ENCODE data around the gene PCDHGC4. TPM values are rescaled to one million over a fixed set of nuclear protein-coding genes. Genes with fewer than 3 reads are reported as not detected.

PCDHGC4 gene
- total RNA-seq, 1 donor from 2014 or later = 0.69 TPM

- no peak for TF ChIP-seq CTCF (IDR thresholded peaks at IDR 0.05)
- intact Hi-C loops (cut with micrococcal nuclease) = loop anchor here (1.0 to 5.0 kb wide), 3 partner anchors 34 to 191 kb away; partner anchors contain the start of genes DIAPH1 and TAF7
- DNase-seq (peak; percentile 52), ATAC-seq (ENCODE audit: low read depth) (peak; percentile 73)
- peaks cover 89% of the 10 kb centered on the region for H3K4me1 Mint-ChIP-seq
- H3K27me3 Mint-ChIP-seq = no peaks in the 10 kb centered on the region
- ChIA-PET POLR2A (interaction anchor here (0.8 to 5.3 kb wide), 3 partner anchors 20 to 191 kb away, joined by 3 to 24 read pairs (median 4); partner anchors contain the start of genes PCDHGA12 and TAF7), CTCF (interaction anchor here (1.0 to 5.2 kb wide), 6 partner anchors 9 to 90 kb away, joined by 3 to 44 read pairs (median 6); partner anchors contain the start of genes PCDHGA11 and PCDHGA12)
- H3K36me3 Mint-ChIP-seq (ENCODE audit: low read depth) = peaks cover 19% of the 10 kb centered on the region
- no peaks in the 10 kb centered on the region for H3K9me3 Mint-ChIP-seq
- H3K4me3 Mint-ChIP-seq = peak overlapping the region; percentile 32
- peak overlapping the region; percentile 62 for H3K27ac Mint-ChIP-seq
Observed at GRCh38 chr5:141510850-141511601, 26.2 kb downstream of the PCDHGC4 start.

GRCh38 chr5:141511771-141512325 lies 27.0 kb downstream of the PCDHGC4 start:
- Mint-ChIP-seq H3K4me1 (peaks cover 90% of the 10 kb centered on the region), H3K4me3 (peak overlapping the region; percentile 32), H3K9me3 (no peaks in the 10 kb centered on the region), H3K27ac (peak overlapping the region; percentile 62), H3K27me3 (no peaks in the 10 kb centered on the region), H3K36me3 (ENCODE audit: low read depth) (peaks cover 28% of the 10 kb centered on the region)
- TF ChIP-seq CTCF (IDR thresholded peaks at IDR 0.05) = no peak
- ATAC-seq (ENCODE audit: low read depth) (no peak), DNase-seq (no peak)
- CTCF ChIA-PET = interaction anchor here (0.8 to 5.2 kb wide), 11 partner anchors 10 to 91 kb away, joined by 3 to 44 read pairs (median 7); partner anchors contain the start of genes PCDHGA11 and PCDHGA12
- POLR2A ChIA-PET = interaction anchor here (0.9 to 5.3 kb wide), 3 partner anchors 11 to 191 kb away, joined by 3 to 24 read pairs (median 9); partner anchors contain the start of gene TAF7
- intact Hi-C loops (cut with micrococcal nuclease) = loop anchor here (1.0 to 5.0 kb wide), 5 partner anchors 20 to 192 kb away; partner anchors contain the start of genes DIAPH1, PCDHGA12 and TAF7

- Mint-ChIP-seq H3K4me1 (peaks cover 84% of the 10 kb centered on the region), H3K27me3 (no peaks in the 10 kb centered on the region), H3K27ac (peak overlapping the region; percentile 20), H3K4me3 (peak overlapping the region; percentile 85), H3K9me3 (no peaks in the 10 kb centered on the region), H3K36me3 (ENCODE audit: low read depth) (peaks cover 33% of the 10 kb centered on the region)
- peak; percentile 37 for TF ChIP-seq CTCF (IDR thresholded peaks at IDR 0.05)
- DNase-seq (peak; percentile 66), ATAC-seq (ENCODE audit: low read depth) (no peak)
- intact Hi-C loops (cut with micrococcal nuclease) = loop anchor here (1.0 to 5.0 kb wide), 3 partner anchors 20 to 105 kb away; partner anchors contain the start of genes DIAPH1 and PCDHGA12
- ChIA-PET POLR2A (interaction anchor here (0.6 to 5.3 kb wide), 4 partner anchors 11 to 192 kb away, joined by 3 to 24 read pairs (median 6); partner anchors contain the start of gene TAF7), CTCF (interaction anchor here (0.8 to 5.2 kb wide), 18 partner anchors 9 to 91 kb away, joined by 3 to 44 read pairs (median 4); partner anchors contain the start of genes PCDHGA11 and PCDHGA12)
Observed at GRCh38 chr5:141512390-141512910, 27.6 kb downstream of the PCDHGC4 start.

- peaks cover 77% of the 10 kb centered on the region for H3K4me1 Mint-ChIP-seq
Observed at GRCh38 chr5:141512911-141513626, 28.2 kb downstream of the PCDHGC4 start.

More at GRCh38 chr5:141512911-141513626, 28.2 kb downstream of the PCDHGC4 start:
- peak overlapping the region; percentile 20 for H3K27ac Mint-ChIP-seq
- TF ChIP-seq CTCF (IDR thresholded peaks at IDR 0.05) = no peak
- ATAC-seq (ENCODE audit: low read depth) (peak; percentile 7), DNase-seq (no peak)
- H3K9me3 Mint-ChIP-seq = no peaks in the 10 kb centered on the region
- ChIA-PET CTCF (interaction anchor here (0.8 to 5.2 kb wide), 19 partner anchors 10 to 92 kb away, joined by 3 to 44 read pairs (median 5); partner anchors contain the start of genes PCDHGA11 and PCDHGA12), POLR2A (interaction anchor here (0.6 to 5.3 kb wide), 5 partner anchors 10 to 193 kb away, joined by 3 to 24 read pairs (median 6); partner anchors contain the start of gene TAF7)
- peaks cover 39% of the 10 kb centered on the region for H3K36me3 Mint-ChIP-seq (ENCODE audit: low read depth)
- H3K27me3 Mint-ChIP-seq = no peaks in the 10 kb centered on the region
- peak overlapping the region; percentile 85 for H3K4me3 Mint-ChIP-seq
- intact Hi-C loops (cut with micrococcal nuclease) = loop anchor here (1.0 to 5.0 kb wide), 3 partner anchors 21 to 104 kb away; partner anchors contain the start of genes DIAPH1 and PCDHGA12
